Activated naive CD4-positive, alpha-beta T cell treated with anti-CD3 and anti-CD28 coated beads for 36 hours (primary cell): Measurements from ENCODE around the gene NECTIN1. TPM values are rescaled to one million over a fixed set of nuclear protein-coding genes. Genes with fewer than 3 reads are reported as not detected.

Source experiments
- CTCF ChIA-PET: fragments of 350-600 bp; sonication (Branson Sonifier 250); formaldehyde crosslinking; loops from one replicate; lab custom pipeline; 2021; ENCODE audit warnings: antibody characterized with exemption; lab: Charles Lee
- DNase-seq: peaks from one replicate; pipeline ENCODE4 v3.0.0-alpha.2; 2020
- H3K27ac Mint-ChIP-seq: one replicate; pipeline ENCODE4 v1.8.0; 2021; ENCODE audit warnings: mild to moderate bottlenecking, mixed read lengths
- H3K27me3 Mint-ChIP-seq: one replicate; pipeline ENCODE4 v1.8.0; 2021; ENCODE audit warnings: low read depth, mixed read lengths
- H3K36me3 Mint-ChIP-seq: one replicate; pipeline ENCODE4 v1.8.0; 2021; ENCODE audit warnings: low read depth, mixed read lengths
- H3K4me1 Mint-ChIP-seq: one replicate; pipeline ENCODE4 v1.8.0; 2021; ENCODE audit warnings: low read depth, mixed read lengths
- H3K4me3 Mint-ChIP-seq: one replicate; pipeline ENCODE4 v1.8.0; 2021; ENCODE audit warnings: mild to moderate bottlenecking, moderate library complexity, mixed read lengths
- H3K9me3 Mint-ChIP-seq: one replicate; pipeline ENCODE4 v1.8.0; 2021; ENCODE audit warnings: mixed read lengths
- intact Hi-C: fragments of 100-400 bp; cut with micrococcal nuclease; formaldehyde crosslinking; loops from one replicate; pipeline ENCODE4 v1.15.1; 2023
- total RNA-seq, 2 experiments: library from RNA; stranded (reverse); gene quantifications; one replicate each; pipeline ENCODE4 v1.2.3, GENCODE V29; 2021

Gene NECTIN1
- total RNA-seq, 2 experiments from 2014 or later = 2.0 to 2.5 TPM

DNA sequence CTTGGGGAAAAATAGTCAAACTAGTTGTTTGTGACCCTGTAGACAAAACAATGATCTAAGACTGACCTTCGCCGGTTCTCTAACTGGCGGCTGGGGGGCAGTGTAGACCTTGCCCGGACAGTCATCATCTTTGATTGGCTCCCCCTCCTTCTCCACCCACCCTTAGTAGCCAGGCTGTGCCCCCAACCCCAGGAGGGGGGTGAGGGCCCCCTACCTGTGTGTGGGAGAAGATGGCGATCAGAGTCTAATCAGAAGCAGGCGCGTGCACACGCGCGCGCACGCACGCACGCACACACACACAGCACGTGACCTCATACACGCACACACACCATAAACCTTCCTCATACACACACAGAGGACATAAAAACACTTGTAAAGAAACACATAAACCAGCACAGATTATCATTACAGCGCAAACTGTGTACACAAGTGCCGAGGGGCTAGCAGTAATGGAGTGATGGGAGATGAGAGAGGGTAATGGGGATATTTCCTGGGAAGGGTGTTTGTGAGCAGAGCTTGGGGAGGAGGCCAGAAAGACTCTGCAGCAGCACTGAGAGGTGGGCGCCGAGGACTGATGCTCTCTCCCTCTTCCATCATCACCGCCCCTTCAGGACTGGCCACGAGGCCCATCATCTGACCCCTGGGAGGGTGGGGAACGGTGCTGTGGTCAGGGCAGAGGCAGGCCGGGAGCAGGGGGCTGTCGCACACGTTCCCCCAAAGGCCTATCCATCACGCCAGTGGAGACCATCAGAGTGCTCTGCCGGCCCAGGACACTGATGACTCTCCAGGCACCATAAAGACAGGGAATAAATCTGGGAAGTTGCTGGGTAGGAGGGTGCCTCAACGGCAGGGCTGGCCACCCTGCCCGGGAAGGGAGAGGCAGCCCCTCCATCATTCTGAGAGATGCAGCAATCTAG is 12.2 kb downstream of the NECTIN1 start:
- Mint-ChIP-seq H3K27me3 (no peaks in the 10 kb centered on the region), H3K9me3 (no peaks in the 10 kb centered on the region), H3K4me1 (no peaks in the 10 kb centered on the region), H3K4me3 (no peak overlapping the region), H3K27ac (no peak overlapping the region), H3K36me3 (no peaks in the 10 kb centered on the region)
- intact Hi-C loops = no loop called here
- DNase-seq = no peak
- CTCF ChIA-PET = interaction anchor here (1.4 kb wide), 1 partner anchor 13 kb away, joined by 4 read pairs; the partner anchor contains the start of gene NECTIN1

DNA sequence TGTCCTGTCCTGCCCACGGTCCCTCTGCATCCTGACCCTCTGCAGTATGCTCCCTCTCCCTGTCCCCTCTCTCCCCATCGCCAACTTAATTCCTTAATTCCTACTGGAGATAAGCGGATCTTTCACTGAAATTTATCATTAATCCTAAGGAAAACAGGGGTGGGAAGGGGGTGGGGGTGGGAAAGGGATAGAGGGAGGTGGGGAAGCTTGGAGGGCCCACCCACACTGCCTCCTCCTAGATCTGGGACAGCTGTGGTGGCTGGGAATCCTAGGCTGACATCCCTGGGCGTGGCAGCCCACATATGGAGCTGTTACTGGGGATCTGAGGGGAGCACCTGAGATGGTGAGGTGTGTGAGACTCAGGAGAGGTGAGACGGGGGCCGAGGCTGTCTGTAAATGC is 14.4 kb downstream of the NECTIN1 start:
- Mint-ChIP-seq H3K27ac (no peak overlapping the region), H3K9me3 (no peaks in the 10 kb centered on the region), H3K36me3 (no peaks in the 10 kb centered on the region), H3K4me3 (no peak overlapping the region), H3K27me3 (peaks cover 5% of the 10 kb centered on the region), H3K4me1 (peaks cover 4% of the 10 kb centered on the region)
- intact Hi-C loops = no loop called here
- CTCF ChIA-PET = no interaction called here
- no peak for DNase-seq

DNA sequence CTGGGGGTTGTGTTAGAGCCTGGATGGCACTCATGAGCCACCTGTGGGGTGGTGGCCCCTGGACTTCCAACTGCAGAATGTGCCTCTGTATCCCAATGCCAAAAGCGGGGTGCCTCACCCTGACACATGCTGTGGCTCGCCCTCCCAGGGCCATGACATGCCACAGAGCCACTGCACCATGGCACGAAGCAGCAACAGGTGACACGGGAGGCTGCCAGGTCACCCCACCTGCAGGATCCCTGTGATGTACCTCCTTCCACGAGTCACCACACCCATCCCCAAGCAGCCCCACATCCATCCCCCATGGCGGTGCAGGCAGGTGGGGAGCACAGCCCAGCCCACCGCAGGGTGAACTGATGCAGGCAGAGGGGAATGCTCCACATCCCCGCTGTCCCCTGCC is 14.8 kb downstream of the NECTIN1 start:
- intact Hi-C loops = no loop called here
- H3K4me1 Mint-ChIP-seq = peaks cover 5% of the 10 kb centered on the region
- DNase-seq = no peak
- peaks cover 5% of the 10 kb centered on the region for H3K27me3 Mint-ChIP-seq
- H3K27ac Mint-ChIP-seq = no peak overlapping the region
- H3K4me3 Mint-ChIP-seq = no peak overlapping the region
- CTCF ChIA-PET = no interaction called here
- H3K9me3 Mint-ChIP-seq = no peaks in the 10 kb centered on the region
- no peaks in the 10 kb centered on the region for H3K36me3 Mint-ChIP-seq

DNA sequence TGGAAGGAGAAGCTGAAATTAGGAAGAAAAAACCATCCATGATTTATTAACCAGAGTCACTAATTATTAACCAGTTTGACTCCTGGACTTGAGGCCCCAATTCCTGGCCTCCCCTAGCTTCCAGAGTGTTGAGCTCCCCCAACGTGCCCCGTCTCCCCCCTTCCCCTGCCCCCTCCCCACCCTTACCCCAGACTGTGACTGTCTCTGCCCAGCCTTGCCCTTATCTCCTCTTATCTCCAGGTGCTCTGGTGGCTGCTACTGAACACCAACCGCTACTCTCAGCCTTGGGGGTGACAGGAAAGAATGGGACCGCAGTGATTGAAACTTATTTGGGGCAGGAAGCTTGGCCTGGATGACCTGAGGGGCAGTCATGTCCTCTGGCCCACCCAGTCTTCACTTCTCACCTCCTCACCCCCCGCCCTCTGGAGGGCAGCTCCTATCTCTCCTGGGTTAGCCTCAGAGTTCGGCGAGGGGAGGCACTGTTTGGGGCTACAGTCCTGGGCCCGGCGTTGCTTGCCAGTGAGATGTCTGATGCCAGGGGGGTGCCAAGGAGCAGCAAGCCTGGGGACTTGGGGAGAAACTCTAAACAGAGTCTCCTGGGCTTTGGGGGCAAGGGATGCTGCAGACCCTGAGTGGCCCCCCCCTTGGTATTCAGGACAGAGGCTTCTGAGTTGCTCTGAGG is 15.5 kb downstream of the NECTIN1 start:
- H3K27ac Mint-ChIP-seq = no peak overlapping the region
- DNase-seq = no peak
- H3K36me3 Mint-ChIP-seq = no peaks in the 10 kb centered on the region
- peaks cover 11% of the 10 kb centered on the region for H3K27me3 Mint-ChIP-seq
- H3K4me1 Mint-ChIP-seq = peaks cover 5% of the 10 kb centered on the region
- CTCF ChIA-PET = interaction anchor here (0.8 to 1.0 kb wide), 2 partner anchors 16 to 19 kb away, joined by 3 read pairs; no protein-coding TSS in a partner anchor
- no peaks in the 10 kb centered on the region for H3K9me3 Mint-ChIP-seq
- no peak overlapping the region for H3K4me3 Mint-ChIP-seq
- intact Hi-C loops = no loop called here

DNA sequence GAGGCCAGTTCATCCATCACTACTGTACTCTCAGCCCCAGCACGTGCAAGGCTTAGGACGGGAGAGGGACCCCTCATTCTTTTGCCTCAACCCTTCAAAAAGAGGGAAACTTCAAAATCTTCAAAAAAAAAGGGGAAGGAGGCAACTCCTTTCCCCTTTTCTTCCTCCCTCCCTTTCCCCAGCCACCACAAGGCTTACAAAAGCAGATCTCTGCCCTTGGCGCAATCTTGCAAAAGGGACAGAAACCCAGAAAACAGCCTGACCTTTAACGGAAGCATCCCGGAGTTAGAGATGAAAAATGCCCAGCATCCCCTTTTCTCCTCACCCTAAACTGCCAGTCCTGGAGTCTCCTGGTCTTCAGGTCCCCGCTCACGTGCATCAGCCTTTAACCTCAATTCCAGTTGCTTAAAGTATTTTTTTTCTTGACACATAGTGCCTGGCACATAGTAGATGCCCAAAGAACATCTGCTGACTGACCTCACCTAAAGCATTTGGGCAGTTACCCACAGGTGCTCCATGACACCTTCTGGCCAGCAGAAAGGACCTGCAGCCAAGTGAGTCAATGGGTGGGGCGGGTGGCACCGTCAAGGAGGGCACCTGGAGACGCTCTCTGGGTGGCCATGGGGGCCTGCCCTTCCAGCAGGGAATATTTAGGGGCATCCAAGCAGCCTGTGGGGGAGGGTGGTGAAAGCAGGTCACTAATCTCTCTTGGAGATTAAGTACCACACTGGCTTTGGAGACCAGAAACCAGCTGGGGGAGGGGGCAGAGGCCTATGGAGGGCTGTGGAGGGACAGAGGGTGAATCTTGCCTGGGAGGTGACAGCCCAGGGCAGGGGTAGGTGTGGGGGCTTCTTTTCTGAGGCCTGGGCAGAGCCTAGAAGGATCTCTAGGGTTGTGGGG is 16.3 kb downstream of the NECTIN1 start:
- Mint-ChIP-seq H3K4me3 (no peak overlapping the region), H3K4me1 (peaks cover 5% of the 10 kb centered on the region), H3K36me3 (no peaks in the 10 kb centered on the region), H3K27me3 (peaks cover 14% of the 10 kb centered on the region), H3K9me3 (no peaks in the 10 kb centered on the region), H3K27ac (no peak overlapping the region)
- no peak for DNase-seq
- intact Hi-C loops = no loop called here
- CTCF ChIA-PET = interaction anchor here (0.8 to 1.0 kb wide), 2 partner anchors 17 to 20 kb away, joined by 3 read pairs; no protein-coding TSS in a partner anchor

DNA sequence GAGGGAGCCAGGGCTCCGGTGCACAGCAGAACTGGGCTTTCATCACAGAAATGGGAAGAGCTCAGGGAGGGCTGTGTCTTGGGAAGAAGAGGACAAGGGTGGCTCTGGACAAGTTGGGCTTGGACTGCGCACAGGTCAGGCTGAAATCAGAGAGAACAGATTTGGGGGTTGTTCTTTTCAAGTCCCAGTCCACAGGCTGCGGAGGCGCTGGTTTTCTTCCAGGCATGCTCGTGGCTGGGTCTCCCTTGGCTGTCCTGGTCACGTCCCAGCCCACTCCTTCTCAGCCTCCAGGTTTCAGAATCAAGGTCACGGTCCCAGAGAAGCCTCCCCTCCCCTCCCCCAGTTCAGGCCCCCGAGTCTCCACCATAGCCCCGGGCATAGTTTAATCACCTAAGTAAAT is 17.0 kb downstream of the NECTIN1 start:
- Mint-ChIP-seq H3K4me3 (no peak overlapping the region), H3K27ac (no peak overlapping the region), H3K9me3 (no peaks in the 10 kb centered on the region), H3K27me3 (peaks cover 14% of the 10 kb centered on the region), H3K4me1 (peaks cover 5% of the 10 kb centered on the region), H3K36me3 (no peaks in the 10 kb centered on the region)
- no peak for DNase-seq
- CTCF ChIA-PET = no interaction called here
- intact Hi-C loops = no loop called here

DNA sequence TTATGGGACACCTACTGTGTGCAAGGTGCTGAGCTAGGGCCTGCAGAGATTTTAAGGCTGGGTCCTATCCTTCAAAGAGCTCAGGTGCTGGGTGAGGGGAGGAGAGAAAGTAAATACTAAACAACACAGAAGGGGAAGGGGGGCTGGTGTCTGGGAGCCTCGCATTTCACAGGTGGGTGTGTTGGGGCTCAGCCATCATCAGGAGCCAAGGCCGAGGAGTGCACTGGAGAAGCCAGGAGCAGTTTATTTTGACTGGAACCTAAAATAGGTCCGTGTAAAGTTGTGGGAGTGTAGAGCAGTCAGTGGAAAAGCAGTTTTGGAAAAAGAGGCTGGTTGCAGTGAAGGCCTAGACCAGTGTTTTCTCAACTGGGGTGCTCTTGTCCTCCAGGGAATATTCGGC is 17.5 kb downstream of the NECTIN1 start:
- peaks cover 5% of the 10 kb centered on the region for H3K4me1 Mint-ChIP-seq
- H3K36me3 Mint-ChIP-seq = no peaks in the 10 kb centered on the region
- DNase-seq = no peak

DNA sequence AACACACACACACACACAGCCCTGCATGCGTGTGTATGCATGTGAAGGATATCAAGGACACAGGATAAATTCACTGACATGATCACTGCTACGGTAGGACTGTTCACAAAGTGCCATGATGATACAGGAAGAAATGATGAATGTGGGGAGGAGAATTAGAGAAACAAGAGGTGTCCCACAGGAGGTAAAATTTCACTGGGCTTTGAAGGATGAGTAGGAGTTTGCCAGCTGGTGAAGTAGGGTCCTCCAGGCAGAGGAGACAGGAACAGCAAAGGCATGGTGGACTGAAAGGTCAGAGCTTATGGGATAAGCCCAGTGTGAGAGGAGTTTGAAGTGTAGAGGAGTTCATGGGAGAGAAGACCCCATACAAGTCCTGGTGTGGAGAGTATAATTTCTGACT is 18.6 kb downstream of the NECTIN1 start:
- Mint-ChIP-seq H3K9me3 (no peaks in the 10 kb centered on the region), H3K27ac (no peak overlapping the region), H3K27me3 (peaks cover 14% of the 10 kb centered on the region), H3K4me1 (peaks cover 5% of the 10 kb centered on the region), H3K36me3 (no peaks in the 10 kb centered on the region), H3K4me3 (no peak overlapping the region)
- CTCF ChIA-PET = interaction anchor here (1.8 kb wide), 1 partner anchor 19 kb away, joined by 5 read pairs; the partner anchor contains the start of gene NECTIN1
- DNase-seq = no peak
- intact Hi-C loops = no loop called here

More for the DNA sequence above, 17.5 kb downstream of the NECTIN1 start:
- Mint-ChIP-seq H3K27me3 (peaks cover 14% of the 10 kb centered on the region), H3K4me3 (no peak overlapping the region), H3K9me3 (no peaks in the 10 kb centered on the region), H3K27ac (no peak overlapping the region)
- intact Hi-C loops = no loop called here
- CTCF ChIA-PET = interaction anchor here (0.6 kb wide), 1 partner anchor 29 kb away, joined by 3 read pairs; no protein-coding TSS in a partner anchor

DNA sequence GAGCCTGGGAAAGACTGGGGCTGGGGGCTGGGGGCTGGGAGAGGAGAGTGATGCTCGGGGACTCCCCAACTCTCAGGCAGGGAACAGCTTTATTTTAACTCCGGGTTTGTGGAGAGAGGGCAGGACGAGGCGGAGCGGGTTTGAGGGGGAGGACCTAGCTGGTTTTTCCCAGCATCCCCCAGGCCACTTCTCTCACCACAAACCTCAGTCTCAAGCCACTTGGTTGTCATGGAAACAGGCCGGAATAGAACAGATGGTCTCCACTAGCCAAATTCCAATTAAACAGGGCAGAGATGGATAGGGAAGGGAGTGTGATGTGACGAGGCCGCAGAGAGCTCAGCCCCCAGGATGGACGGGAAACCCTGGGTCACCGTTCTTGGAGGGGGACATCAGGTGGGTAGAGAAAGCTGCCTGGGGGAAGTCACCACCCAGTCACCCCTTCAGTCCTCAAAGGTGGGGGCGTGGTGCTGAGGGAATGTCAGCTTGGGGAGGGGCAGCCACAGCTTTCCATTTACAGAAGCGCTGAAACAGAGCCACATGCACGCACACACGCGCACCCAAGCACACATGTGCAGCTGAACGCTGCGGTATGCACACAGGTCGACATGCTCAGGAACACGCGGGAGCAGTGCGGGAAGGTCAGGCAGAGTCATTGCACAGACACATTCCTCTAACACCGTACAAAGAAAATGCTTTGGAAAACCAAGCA is 19.2 kb downstream of the NECTIN1 start:
- H3K36me3 Mint-ChIP-seq = no peaks in the 10 kb centered on the region
- CTCF ChIA-PET = interaction anchor here (1.8 kb wide), 1 partner anchor 19 kb away, joined by 5 read pairs; the partner anchor contains the start of gene NECTIN1
- H3K27me3 Mint-ChIP-seq = peaks cover 14% of the 10 kb centered on the region
- DNase-seq = no peak
- intact Hi-C loops = no loop called here
- no peak overlapping the region for H3K4me3 Mint-ChIP-seq
- no peak overlapping the region for H3K27ac Mint-ChIP-seq
- peaks cover 5% of the 10 kb centered on the region for H3K4me1 Mint-ChIP-seq
- no peaks in the 10 kb centered on the region for H3K9me3 Mint-ChIP-seq

DNA sequence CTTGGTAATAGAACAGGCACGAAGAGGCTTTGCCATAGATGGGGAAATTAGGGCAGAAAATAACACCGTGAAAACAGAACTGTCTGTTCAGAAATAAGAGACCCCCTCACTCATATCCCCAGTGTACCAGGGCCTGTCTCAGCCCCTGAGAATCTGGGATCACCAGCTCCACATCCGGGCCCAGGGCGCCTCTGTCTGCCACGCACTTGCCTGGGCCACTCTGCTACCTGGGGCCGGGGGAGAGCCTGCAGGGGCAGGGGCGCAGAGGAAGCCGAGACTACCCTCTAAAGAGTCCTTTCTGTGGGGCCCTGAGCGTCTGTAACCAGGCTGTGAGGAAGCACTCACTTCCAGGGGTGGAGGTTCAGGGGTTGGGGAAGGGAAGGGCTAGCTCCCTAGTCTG is 19.8 kb downstream of the NECTIN1 start:
- no peak for DNase-seq
- Mint-ChIP-seq H3K27me3 (peaks cover 14% of the 10 kb centered on the region), H3K4me1 (peaks cover 5% of the 10 kb centered on the region), H3K36me3 (no peaks in the 10 kb centered on the region), H3K4me3 (no peak overlapping the region), H3K9me3 (no peaks in the 10 kb centered on the region), H3K27ac (no peak overlapping the region)
- intact Hi-C loops = no loop called here
- CTCF ChIA-PET = interaction anchor here (1.8 kb wide), 1 partner anchor 20 kb away, joined by 5 read pairs; the partner anchor contains the start of gene NECTIN1

DNA sequence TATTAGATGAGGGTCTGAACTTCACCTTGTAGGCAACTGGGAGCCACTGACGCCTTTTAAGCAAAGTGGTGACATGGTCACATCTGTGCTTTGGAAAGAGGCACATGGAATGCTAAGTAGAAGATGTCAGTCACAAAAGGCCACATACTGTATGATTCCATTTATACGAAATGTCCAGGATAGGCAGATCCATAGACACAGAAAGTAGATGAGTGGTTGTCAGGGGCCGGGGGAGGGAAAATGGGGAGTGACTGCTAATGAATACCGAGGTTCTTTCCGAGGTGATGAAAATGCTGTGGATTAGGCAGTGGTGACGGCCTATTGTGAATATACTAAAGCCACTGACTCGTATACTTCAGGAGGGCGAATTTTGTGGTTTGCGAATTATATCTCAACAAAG is 20.6 kb downstream of the NECTIN1 start:
- intact Hi-C loops = no loop called here
- H3K4me1 Mint-ChIP-seq = peaks cover 5% of the 10 kb centered on the region
- no peak overlapping the region for H3K4me3 Mint-ChIP-seq
- no peak for DNase-seq
- H3K9me3 Mint-ChIP-seq = no peaks in the 10 kb centered on the region
- H3K27me3 Mint-ChIP-seq = peaks cover 14% of the 10 kb centered on the region
- no peaks in the 10 kb centered on the region for H3K36me3 Mint-ChIP-seq
- H3K27ac Mint-ChIP-seq = no peak overlapping the region
- CTCF ChIA-PET = no interaction called here
